Central memory CD8-positive, alpha-beta T cell (primary cell): ENCODE measurements around the gene GJD4.
A peak's percentile ranks its signal among the peaks of the same experiment; 100 is the strongest.

Experiments used
- ATAC-seq: fragments of 150-1000 bp; cut with Tn5 transposase; replicated peaks from 2 replicates; pipeline ENCODE4 v1.10.0; 2022; ENCODE audit warnings: mild to moderate bottlenecking, moderate FRiP score, moderate number of reproducible peaks; ENCODE audit not compliant: poor library complexity, severe bottlenecking; ENCODE audit errors: extremely low read depth
- DNase-seq, 2 donors: peaks; one replicate each; pipeline ENCODE4 v3.0.0; 2021; ENCODE audit warnings: low spot score in 2 of 2
- H3K27ac Mint-ChIP-seq: one replicate; pipeline ENCODE4 v1.8.0; 2022; ENCODE audit warnings: low read depth, mild to moderate bottlenecking, moderate library complexity, mixed read lengths
- H3K27me3 Mint-ChIP-seq: one replicate; pipeline ENCODE4 v1.8.0; 2022; ENCODE audit warnings: mixed read lengths
- H3K36me3 Mint-ChIP-seq: one replicate; pipeline ENCODE4 v1.8.0; 2022; ENCODE audit warnings: mild to moderate bottlenecking, moderate library complexity, mixed read lengths; ENCODE audit not compliant: insufficient read depth
- H3K4me1 Mint-ChIP-seq: one replicate; pipeline ENCODE4 v1.8.0; 2022; ENCODE audit warnings: mixed read lengths
- H3K4me3 Mint-ChIP-seq: one replicate; pipeline ENCODE4 v1.8.0; 2022; ENCODE audit warnings: mild to moderate bottlenecking, moderate library complexity, mixed read lengths
- H3K9me3 Mint-ChIP-seq: one replicate; pipeline ENCODE4 v1.8.0; 2022; ENCODE audit warnings: mixed read lengths

Gene GJD4

GRCh38 chr10:35605191-35605590, at the start of gene GJD4:
TSS of gene GJD4 (plus strand) at chr10:35605341. CDS start at chr10:35605568, 227 bp downstream.
- Mint-ChIP-seq H3K9me3 (no peaks in the 10 kb centered on the region), H3K36me3 (no peaks in the 10 kb centered on the region), H3K27ac (no peak within 1 kb of the TSS), H3K4me1 (peaks cover 6% of the 10 kb centered on the region), H3K4me3 (no peak within 1 kb of the TSS), H3K27me3 (peaks cover 72% of the 10 kb centered on the region)
- DNase-seq (no peak), ATAC-seq (no peak)

DNA sequence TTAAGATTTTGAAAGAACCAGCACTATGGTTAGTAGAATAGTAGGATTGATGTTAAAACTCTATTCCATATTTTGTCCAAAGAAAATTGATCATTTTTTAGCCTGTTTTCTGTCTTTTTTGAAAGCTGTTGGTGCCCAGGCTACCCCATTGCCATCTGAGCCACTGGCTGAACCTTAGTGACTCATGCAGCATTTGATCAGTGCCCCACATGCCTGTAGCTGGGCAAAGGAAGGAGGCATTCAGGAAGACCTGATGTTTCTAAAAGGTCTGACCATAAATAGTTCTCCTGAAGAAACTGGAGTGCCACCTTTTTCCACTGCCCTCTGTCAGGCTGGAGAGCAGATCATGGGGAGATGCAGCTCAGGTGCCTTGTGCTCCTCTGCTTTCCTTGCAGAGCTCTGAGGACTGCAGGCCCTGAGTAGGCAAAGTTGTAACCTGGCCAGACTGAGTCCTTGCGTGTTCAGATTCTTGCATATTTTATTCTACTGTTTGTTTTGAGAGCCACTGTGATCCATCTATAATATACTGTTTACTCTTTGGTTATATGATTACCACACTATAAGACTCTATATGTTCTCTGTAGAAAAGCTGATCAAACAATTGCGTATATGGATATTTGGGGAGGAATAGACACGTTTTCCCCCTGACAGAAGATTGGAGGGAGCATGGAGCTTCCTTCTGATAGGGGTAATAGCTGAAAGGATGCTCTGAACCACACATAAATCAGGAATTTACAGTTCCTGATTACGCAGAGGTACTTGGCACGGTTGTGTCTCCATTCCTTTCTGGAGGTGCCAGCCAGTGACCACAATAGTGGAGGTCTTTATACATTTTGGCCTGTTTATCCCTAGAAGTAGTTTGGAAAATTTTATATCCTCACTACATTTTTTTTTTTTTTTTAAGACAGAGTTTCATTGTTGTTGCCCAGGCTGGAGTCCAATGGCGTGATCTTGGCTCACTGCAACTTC, 48.9 kb upstream of the GJD4 start:
- no peak overlapping the region for H3K27ac Mint-ChIP-seq
- peaks cover 31% of the 10 kb centered on the region for H3K36me3 Mint-ChIP-seq
- H3K4me1 Mint-ChIP-seq: no peaks in the 10 kb centered on the region
- no peak overlapping the region for H3K4me3 Mint-ChIP-seq
- H3K9me3 Mint-ChIP-seq: no peaks in the 10 kb centered on the region
- ATAC-seq: no peak
- no peak for DNase-seq
- no peaks in the 10 kb centered on the region for H3K27me3 Mint-ChIP-seq

GRCh38 chr10:35558276-35558675, 46.9 kb upstream of the GJD4 start:
- ATAC-seq (no peak), DNase-seq (no peak)
- Mint-ChIP-seq H3K9me3 (no peaks in the 10 kb centered on the region), H3K27ac (no peak overlapping the region), H3K4me1 (peaks cover 4% of the 10 kb centered on the region), H3K4me3 (no peak overlapping the region), H3K36me3 (peaks cover 21% of the 10 kb centered on the region), H3K27me3 (no peaks in the 10 kb centered on the region)

GRCh38 chr10:35559416-35559815, 45.7 kb upstream of the GJD4 start:
- no peak overlapping the region for H3K4me3 Mint-ChIP-seq
- peak overlapping the region; percentile 2 for H3K27ac Mint-ChIP-seq
- DNase-seq: no peak

GRCh38 chr10:35561715-35562114, 43.4 kb upstream of the GJD4 start:
- no peak overlapping the region for H3K4me3 Mint-ChIP-seq
- peaks cover 6% of the 10 kb centered on the region for H3K4me1 Mint-ChIP-seq
- DNase-seq (no peak), ATAC-seq (no peak)
- no peak overlapping the region for H3K27ac Mint-ChIP-seq
- no peaks in the 10 kb centered on the region for H3K27me3 Mint-ChIP-seq
- no peaks in the 10 kb centered on the region for H3K9me3 Mint-ChIP-seq
- peaks cover 18% of the 10 kb centered on the region for H3K36me3 Mint-ChIP-seq

More at GRCh38 chr10:35559416-35559815, 45.7 kb upstream of the GJD4 start:
- H3K36me3 Mint-ChIP-seq: peaks cover 16% of the 10 kb centered on the region
- H3K4me1 Mint-ChIP-seq: peaks cover 6% of the 10 kb centered on the region
- H3K27me3 Mint-ChIP-seq: no peaks in the 10 kb centered on the region
- ATAC-seq: no peak
- no peaks in the 10 kb centered on the region for H3K9me3 Mint-ChIP-seq

DNA sequence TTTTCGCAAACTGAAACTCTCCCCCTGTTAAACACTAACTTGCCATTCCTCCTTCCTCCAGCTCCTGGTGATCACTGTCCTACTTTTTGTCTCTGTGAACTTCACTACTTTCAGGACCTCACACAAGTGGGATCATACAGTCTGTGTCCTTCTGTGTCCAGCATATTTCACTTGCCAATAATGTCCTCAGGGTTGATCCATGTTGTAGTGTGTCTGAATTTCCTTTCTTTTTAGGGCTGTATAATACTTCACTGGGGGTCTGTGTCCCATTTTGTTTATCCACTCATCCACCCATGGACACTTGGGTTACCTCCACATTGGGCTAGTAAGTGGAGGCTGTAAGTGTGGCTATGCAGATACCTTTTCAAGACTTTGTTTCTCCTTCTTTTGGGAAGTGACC, 42.7 kb upstream of the GJD4 start:
- no peak for DNase-seq
- Mint-ChIP-seq H3K27ac (no peak overlapping the region), H3K4me3 (no peak overlapping the region), H3K4me1 (peaks cover 6% of the 10 kb centered on the region), H3K9me3 (no peaks in the 10 kb centered on the region), H3K36me3 (peaks cover 20% of the 10 kb centered on the region), H3K27me3 (no peaks in the 10 kb centered on the region)
- ATAC-seq: no peak

- Mint-ChIP-seq H3K4me3 (no peak overlapping the region), H3K27me3 (no peaks in the 10 kb centered on the region), H3K27ac (no peak overlapping the region), H3K9me3 (no peaks in the 10 kb centered on the region), H3K4me1 (peaks cover 6% of the 10 kb centered on the region), H3K36me3 (peaks cover 23% of the 10 kb centered on the region)
- peak; percentile 43 for ATAC-seq
- peak in 1 of 2 donors; percentile 23 for DNase-seq
Observed at GRCh38 chr10:35563261-35563891, 41.8 kb upstream of the GJD4 start.

DNA sequence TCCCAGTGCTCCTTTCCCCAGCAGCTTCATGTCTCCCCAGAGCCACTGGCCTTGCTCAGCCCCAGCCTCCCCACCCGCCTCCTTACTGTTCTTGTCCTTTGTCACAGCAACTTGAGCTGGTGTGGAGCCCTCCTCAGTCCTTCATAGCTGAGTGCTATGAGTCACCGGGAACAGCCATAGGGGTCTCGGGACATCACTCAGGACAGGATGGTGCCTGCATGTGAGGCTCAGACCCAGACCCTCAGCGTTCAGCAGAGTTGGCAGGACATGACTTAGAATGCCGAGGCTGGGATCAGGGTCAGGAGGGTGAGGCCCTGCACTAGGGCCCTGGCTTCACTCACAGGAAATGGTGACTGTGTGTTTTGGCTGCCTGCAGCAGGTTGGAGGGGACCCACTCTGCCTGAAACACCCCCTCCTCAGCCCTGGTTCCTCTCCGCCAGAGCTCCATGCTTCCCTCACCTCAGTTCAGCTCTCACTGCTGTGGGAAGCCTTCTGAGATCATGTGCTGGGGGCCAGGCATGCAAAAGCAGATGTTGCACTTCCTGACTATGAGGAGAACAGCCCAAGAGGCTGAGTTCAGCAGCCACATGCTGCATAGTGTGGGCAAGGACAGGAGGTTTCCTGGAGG, 40.7 kb upstream of the GJD4 start:
- no peak overlapping the region for H3K27ac Mint-ChIP-seq

DNA sequence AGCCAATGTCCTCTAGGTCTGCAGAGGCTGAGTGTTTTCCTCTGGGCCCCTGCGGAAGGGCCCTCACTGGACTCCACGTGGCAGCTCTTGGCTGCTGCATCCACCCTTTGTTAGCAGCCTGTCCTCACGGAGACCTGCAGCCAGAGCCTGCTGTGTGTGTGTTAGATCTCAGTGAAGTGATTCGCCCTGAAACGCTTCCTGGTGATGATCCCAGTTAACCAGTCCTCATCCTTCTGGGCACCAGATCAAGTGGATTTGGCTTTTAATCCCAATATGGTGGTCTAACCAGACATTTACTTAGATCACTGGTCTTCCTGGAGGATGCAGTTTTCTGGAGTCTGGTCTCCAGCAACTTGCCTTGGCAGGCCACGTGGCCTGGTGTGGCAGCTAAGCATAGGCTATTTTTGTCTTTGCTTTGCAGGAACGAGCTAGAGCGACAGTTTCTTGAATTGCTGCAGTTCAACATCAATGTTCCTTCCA, 39.5 kb upstream of the GJD4 start:
- ATAC-seq (no peak), DNase-seq (no peak)
- Mint-ChIP-seq H3K27ac (no peak overlapping the region), H3K4me3 (no peak overlapping the region), H3K27me3 (no peaks in the 10 kb centered on the region), H3K4me1 (peaks cover 6% of the 10 kb centered on the region), H3K36me3 (peaks cover 21% of the 10 kb centered on the region), H3K9me3 (no peaks in the 10 kb centered on the region)

More for the DNA sequence above, 40.7 kb upstream of the GJD4 start:
- ATAC-seq (no peak), DNase-seq (no peak)
- H3K36me3 Mint-ChIP-seq: peaks cover 26% of the 10 kb centered on the region
- no peaks in the 10 kb centered on the region for H3K27me3 Mint-ChIP-seq
- no peak overlapping the region for H3K4me3 Mint-ChIP-seq
- no peaks in the 10 kb centered on the region for H3K9me3 Mint-ChIP-seq
- H3K4me1 Mint-ChIP-seq: peaks cover 6% of the 10 kb centered on the region

DNA sequence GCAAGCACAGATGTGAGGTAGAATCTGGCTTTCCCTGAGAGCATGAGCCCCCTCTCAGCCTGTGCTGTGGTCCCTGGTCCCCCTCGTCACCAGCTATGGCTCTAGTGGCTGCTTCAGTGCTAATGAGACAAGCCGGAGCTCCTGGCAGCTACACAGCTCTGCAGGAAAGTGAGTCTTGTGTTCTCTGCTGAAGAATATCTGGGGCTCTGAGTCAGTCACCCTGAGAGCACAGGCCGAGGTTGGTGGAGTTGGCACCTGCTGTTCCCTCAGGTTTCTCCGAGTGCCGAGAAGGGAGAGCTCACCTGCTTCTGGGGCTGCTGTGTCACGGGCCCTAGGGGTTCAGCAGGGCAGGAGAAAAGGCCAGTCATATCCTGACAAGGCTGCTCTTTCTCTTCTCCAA, 37.2 kb upstream of the GJD4 start:
- H3K4me1 Mint-ChIP-seq: peaks cover 6% of the 10 kb centered on the region
- peaks cover 24% of the 10 kb centered on the region for H3K36me3 Mint-ChIP-seq

GRCh38 chr10:35568483-35569015, 36.6 kb upstream of the GJD4 start:
- Mint-ChIP-seq H3K27ac (no peak overlapping the region), H3K4me1 (peaks cover under 1% of the 10 kb centered on the region)

More for the DNA sequence above, 37.2 kb upstream of the GJD4 start:
- Mint-ChIP-seq H3K27me3 (no peaks in the 10 kb centered on the region), H3K27ac (no peak overlapping the region), H3K9me3 (no peaks in the 10 kb centered on the region), H3K4me3 (no peak overlapping the region)
- ATAC-seq (no peak), DNase-seq (no peak)

DNA sequence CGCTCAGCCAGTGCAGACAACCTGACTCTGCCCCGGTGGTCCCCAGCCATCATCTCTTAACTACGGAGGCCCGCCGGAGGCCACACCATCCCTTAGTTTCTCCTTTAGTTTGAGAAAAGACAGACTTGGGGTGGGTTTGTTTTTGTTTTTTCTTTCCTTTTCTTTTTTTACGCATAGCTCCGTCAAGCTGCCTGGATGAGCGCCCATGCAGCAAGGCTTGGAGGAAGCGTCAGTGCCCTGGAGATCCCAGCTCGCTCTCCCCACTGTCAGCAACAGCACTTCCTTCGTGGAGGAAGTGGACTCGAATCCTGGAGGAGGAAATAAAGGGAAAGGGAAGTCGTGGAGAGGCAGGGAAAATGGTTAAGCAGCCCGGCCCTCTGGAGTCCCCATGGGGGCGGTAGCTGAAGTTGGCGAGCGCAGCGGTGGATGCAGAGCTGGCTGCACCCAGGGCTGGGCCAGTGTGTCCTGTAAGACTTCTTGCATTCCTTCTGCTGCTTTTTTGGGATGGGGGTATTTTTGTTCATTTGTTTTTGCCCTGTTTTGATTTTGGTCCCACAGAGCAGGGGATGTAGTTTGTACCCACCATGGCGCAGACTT, 35.9 kb upstream of the GJD4 start:
- no peak overlapping the region for H3K4me3 Mint-ChIP-seq
- ATAC-seq (no peak), DNase-seq (no peak)
- peaks cover 26% of the 10 kb centered on the region for H3K36me3 Mint-ChIP-seq
- H3K27me3 Mint-ChIP-seq: no peaks in the 10 kb centered on the region
- no peaks in the 10 kb centered on the region for H3K4me1 Mint-ChIP-seq
- no peaks in the 10 kb centered on the region for H3K9me3 Mint-ChIP-seq
- H3K27ac Mint-ChIP-seq: no peak overlapping the region

More at GRCh38 chr10:35568483-35569015, 36.6 kb upstream of the GJD4 start:
- DNase-seq (no peak), ATAC-seq (no peak)
- H3K27me3 Mint-ChIP-seq: no peaks in the 10 kb centered on the region
- no peaks in the 10 kb centered on the region for H3K9me3 Mint-ChIP-seq
- H3K36me3 Mint-ChIP-seq: peaks cover 26% of the 10 kb centered on the region
- H3K4me3 Mint-ChIP-seq: no peak overlapping the region
